Skin epidermis (tissue), 12 donors: ENCODE data around the gene CROCC2.

Experiments
- H3K27ac ChIP-seq, 21 experiments: fragments of 200-600 bp; sonication (generic) in 11 of 21; one replicate each; pipeline ENCODE4 v1.5.0; 2020; ENCODE audit warnings: mild to moderate bottlenecking in 3 of 21, inconsistent platforms in 2 of 21, moderate library complexity in 2 of 21
- H3K4me3 ChIP-seq, 7 experiments: fragments of 200-600 bp; sonication (generic) in 2 of 7; one replicate each; pipeline ENCODE4 v1.5.0; 2020; ENCODE audit warnings: inconsistent platforms in 2 of 7, mild to moderate bottlenecking in 2 of 7, moderate library complexity in 1 of 7

CROCC2 gene

GRCh38 chr2:240917009-240917683 is 11.0 kb downstream of the CROCC2 start:
- H3K4me3 ChIP-seq, result no peak overlapping the region
- peak overlapping the region in 16 of 21 experiments; percentile 29 to 85 (median 65) for H3K27ac ChIP-seq

- Histone ChIP-seq H3K4me3 (no peak overlapping the region), H3K27ac (peak overlapping the region in 14 of 21 experiments; percentile 32 to 85 (median 68))
Measured at GRCh38 chr2:240917684-240918257, 11.6 kb downstream of the CROCC2 start.

- Histone ChIP-seq H3K27ac (peak overlapping the region in 12 of 21 experiments; percentile 32 to 85 (median 70)), H3K4me3 (no peak overlapping the region)
Measured at GRCh38 chr2:240918258-240919091, 12.3 kb downstream of the CROCC2 start.

- H3K4me3 ChIP-seq, result no peak overlapping the region
- H3K27ac ChIP-seq, result peak overlapping the region in 9 of 21 experiments; percentile 32 to 90 (median 79)
Measured at GRCh38 chr2:240919161-240919781, 13.1 kb downstream of the CROCC2 start.

- Histone ChIP-seq H3K4me3 (no peak overlapping the region), H3K27ac (peak overlapping the region in 14 of 21 experiments; percentile 73 to 95 (median 86))
Measured at GRCh38 chr2:240919786-240920782, 13.9 kb downstream of the CROCC2 start.

GRCh38 chr2:240920783-240921231 is 14.7 kb downstream of the CROCC2 start:
- Histone ChIP-seq H3K27ac (peak overlapping the region; percentile 26 to 95 (median 79)), H3K4me3 (no peak overlapping the region)

- no peak overlapping the region for H3K4me3 ChIP-seq
- peak overlapping the region; percentile 26 to 95 (median 79) for H3K27ac ChIP-seq
Measured at GRCh38 chr2:240921311-240921994, 15.3 kb downstream of the CROCC2 start.

- H3K27ac ChIP-seq, result peak overlapping the region in 19 of 21 experiments; percentile 26 to 95 (median 78)
- no peak overlapping the region for H3K4me3 ChIP-seq
Measured at GRCh38 chr2:240921995-240922244, 15.8 kb downstream of the CROCC2 start.

GRCh38 chr2:240922245-240922981 is 16.3 kb downstream of the CROCC2 start:
- Histone ChIP-seq H3K4me3 (no peak overlapping the region), H3K27ac (peak overlapping the region in 14 of 21 experiments; percentile 26 to 95 (median 86))

GRCh38 chr2:240922982-240923537 is 16.9 kb downstream of the CROCC2 start:
- H3K4me3 ChIP-seq, result no peak overlapping the region
- peak overlapping the region in 6 of 21 experiments; percentile 47 to 90 (median 86) for H3K27ac ChIP-seq

- Histone ChIP-seq H3K4me3 (no peak overlapping the region), H3K27ac (no peak overlapping the region)
Measured at GRCh38 chr2:240925191-240925567, 19.0 kb downstream of the CROCC2 start.

GRCh38 chr2:240925568-240926515 is 19.7 kb downstream of the CROCC2 start:
- H3K4me3 ChIP-seq, result no peak overlapping the region
- no peak overlapping the region for H3K27ac ChIP-seq

GRCh38 chr2:240926516-240927389 is 20.6 kb downstream of the CROCC2 start:
- Histone ChIP-seq H3K4me3 (no peak overlapping the region), H3K27ac (peak overlapping the region in 1 of 21 experiments; percentile 50)

- Histone ChIP-seq H3K27ac (no peak overlapping the region), H3K4me3 (no peak overlapping the region)
Measured at GRCh38 chr2:240927390-240927781, 21.2 kb downstream of the CROCC2 start.
